Measurements from ENCODE around the gene JMJD6. TPM values are rescaled to one million over a fixed set of nuclear protein-coding genes. Genes with fewer than 3 reads are reported as not detected.

Gene JMJD6
- total and polyA plus RNA-seq, 9 of the 15 experiments (the other 6 are each of a cell fraction or from before 2014, with no cell fraction given), result 2.5 to 52.3 (median 36.3) TPM

DNA sequence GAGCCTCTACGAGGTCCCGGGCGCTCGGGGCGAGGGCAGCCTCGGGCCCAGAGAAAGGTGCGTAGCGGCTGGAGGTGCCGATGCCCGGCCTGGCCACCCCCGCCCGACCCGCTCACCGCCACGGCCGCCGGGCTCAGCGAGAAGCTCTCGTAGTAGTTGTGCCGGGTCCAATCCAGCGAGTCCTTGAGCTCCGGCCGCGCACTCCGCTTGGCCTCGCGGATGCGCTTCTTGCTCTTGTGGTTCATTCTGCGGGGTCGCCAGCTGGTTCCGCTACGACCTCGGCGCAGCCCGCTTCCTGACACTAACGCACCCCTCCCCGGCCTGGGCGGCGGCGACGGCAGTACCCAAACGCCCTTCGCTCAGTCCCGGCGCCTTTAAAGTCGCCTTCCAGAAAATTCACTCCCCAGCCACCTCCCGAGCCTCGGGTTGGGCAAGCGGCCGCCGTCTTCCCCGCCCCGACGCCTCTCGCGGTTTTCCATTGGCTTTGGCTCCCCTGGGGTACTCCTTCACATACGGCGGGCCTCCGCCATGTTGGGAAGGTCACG is at the start of gene JMJD6 (continued):
- TF ChIP-seq, protein P1, sequence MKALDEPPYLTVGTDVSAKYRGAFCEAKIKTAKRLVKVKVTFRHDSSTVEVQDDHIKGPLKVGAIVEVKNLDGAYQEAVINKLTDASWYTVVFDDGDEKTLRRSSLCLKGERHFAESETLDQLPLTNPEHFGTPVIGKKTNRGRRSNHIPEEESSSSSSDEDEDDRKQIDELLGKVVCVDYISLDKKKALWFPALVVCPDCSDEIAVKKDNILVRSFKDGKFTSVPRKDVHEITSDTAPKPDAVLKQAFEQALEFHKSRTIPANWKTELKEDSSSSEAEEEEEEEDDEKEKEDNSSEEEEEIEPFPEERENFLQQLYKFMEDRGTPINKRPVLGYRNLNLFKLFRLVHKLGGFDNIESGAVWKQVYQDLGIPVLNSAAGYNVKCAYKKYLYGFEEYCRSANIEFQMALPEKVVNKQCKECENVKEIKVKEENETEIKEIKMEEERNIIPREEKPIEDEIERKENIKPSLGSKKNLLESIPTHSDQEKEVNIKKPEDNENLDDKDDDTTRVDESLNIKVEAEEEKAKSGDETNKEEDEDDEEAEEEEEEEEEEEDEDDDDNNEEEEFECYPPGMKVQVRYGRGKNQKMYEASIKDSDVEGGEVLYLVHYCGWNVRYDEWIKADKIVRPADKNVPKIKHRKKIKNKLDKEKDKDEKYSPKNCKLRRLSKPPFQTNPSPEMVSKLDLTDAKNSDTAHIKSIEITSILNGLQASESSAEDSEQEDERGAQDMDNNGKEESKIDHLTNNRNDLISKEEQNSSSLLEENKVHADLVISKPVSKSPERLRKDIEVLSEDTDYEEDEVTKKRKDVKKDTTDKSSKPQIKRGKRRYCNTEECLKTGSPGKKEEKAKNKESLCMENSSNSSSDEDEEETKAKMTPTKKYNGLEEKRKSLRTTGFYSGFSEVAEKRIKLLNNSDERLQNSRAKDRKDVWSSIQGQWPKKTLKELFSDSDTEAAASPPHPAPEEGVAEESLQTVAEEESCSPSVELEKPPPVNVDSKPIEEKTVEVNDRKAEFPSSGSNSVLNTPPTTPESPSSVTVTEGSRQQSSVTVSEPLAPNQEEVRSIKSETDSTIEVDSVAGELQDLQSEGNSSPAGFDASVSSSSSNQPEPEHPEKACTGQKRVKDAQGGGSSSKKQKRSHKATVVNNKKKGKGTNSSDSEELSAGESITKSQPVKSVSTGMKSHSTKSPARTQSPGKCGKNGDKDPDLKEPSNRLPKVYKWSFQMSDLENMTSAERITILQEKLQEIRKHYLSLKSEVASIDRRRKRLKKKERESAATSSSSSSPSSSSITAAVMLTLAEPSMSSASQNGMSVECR (CRISPR knock-in tag; IDR thresholded peaks at IDR 0.05), result peak; percentile 87
- TF ChIP-seq MEF2D (tag; conservative IDR thresholded peaks at IDR 0.05; ENCODE audit: low read depth) (no peak), TGIF2 (CRISPR knock-in tag; IDR thresholded peaks at IDR 0.05) (peak; percentile 9; the same call in 1 of the 2 replicates), HCFC1 (IDR thresholded peaks at IDR 0.05; ENCODE audit: low read depth, low read length) (peak; percentile 92), EGR1 (conservative IDR thresholded peaks at IDR 0.05) (peak; percentile 38), YY1 (IDR thresholded peaks at IDR 0.05; ENCODE audit: borderline replicate concordance in 1 of 3, control insufficient read depth in 1 of 3, extremely low read depth in 1 of 3, insufficient read depth in 3 of 3, insufficient read length in 1 of 3, insufficient replicate concordance in 2 of 3, low read depth in 1 of 3, low read length in 2 of 3) (peak; percentile 85 to 98 (median 98)), ATF1 (CRISPR knock-in tag; IDR thresholded peaks at IDR 0.05) (no peak; the same call in 1 of the 2 replicates), ATF1 (tag; IDR thresholded peaks at IDR 0.05) (peak; percentile 94), RBM14 (IDR thresholded peaks at IDR 0.05; ENCODE audit: borderline replicate concordance, insufficient read depth, low read depth, low read length) (0 out of 2 replicates have a peak, but pooled peaks have one; percentile 82), FUS (optimal IDR thresholded peaks at IDR 0.05; ENCODE audit: low read depth, low read length) (peak; percentile 48), POLR3A (IDR thresholded peaks at IDR 0.05; ENCODE audit: borderline replicate concordance, extremely low read depth, insufficient read depth, insufficient read length) (no peak), ASH1L (IDR thresholded peaks at IDR 0.05; ENCODE audit: borderline replicate concordance, low read depth, partially characterized antibody) (peak; percentile 89)
- TF ChIP-seq, protein P2, sequence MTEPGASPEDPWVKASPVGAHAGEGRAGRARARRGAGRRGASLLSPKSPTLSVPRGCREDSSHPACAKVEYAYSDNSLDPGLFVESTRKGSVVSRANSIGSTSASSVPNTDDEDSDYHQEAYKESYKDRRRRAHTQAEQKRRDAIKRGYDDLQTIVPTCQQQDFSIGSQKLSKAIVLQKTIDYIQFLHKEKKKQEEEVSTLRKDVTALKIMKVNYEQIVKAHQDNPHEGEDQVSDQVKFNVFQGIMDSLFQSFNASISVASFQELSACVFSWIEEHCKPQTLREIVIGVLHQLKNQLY (CRISPR knock-in tag; conservative IDR thresholded peaks at IDR 0.05), result no peak
- TF ChIP-seq, protein P3, sequence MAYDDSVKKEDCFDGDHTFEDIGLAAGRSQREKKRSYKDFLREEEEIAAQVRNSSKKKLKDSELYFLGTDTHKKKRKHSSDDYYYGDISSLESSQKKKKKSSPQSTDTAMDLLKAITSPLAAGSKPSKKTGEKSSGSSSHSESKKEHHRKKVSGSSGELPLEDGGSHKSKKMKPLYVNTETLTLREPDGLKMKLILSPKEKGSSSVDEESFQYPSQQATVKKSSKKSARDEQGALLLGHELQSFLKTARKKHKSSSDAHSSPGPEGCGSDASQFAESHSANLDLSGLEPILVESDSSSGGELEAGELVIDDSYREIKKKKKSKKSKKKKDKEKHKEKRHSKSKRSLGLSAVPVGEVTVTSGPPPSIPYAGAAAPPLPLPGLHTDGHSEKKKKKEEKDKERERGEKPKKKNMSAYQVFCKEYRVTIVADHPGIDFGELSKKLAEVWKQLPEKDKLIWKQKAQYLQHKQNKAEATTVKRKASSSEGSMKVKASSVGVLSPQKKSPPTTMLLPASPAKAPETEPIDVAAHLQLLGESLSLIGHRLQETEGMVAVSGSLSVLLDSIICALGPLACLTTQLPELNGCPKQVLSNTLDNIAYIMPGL (CRISPR knock-in tag; IDR thresholded peaks at IDR 0.05), result peak; percentile 32; the same call in 1 of the 2 replicates
- TF ChIP-seq, protein P4, sequence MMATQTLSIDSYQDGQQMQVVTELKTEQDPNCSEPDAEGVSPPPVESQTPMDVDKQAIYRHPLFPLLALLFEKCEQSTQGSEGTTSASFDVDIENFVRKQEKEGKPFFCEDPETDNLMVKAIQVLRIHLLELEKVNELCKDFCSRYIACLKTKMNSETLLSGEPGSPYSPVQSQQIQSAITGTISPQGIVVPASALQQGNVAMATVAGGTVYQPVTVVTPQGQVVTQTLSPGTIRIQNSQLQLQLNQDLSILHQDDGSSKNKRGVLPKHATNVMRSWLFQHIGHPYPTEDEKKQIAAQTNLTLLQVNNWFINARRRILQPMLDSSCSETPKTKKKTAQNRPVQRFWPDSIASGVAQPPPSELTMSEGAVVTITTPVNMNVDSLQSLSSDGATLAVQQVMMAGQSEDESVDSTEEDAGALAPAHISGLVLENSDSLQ (IDR thresholded peaks at IDR 0.05), result peak; percentile 14; the same call in 1 of the 2 replicates
- TF ChIP-seq, protein P5, sequence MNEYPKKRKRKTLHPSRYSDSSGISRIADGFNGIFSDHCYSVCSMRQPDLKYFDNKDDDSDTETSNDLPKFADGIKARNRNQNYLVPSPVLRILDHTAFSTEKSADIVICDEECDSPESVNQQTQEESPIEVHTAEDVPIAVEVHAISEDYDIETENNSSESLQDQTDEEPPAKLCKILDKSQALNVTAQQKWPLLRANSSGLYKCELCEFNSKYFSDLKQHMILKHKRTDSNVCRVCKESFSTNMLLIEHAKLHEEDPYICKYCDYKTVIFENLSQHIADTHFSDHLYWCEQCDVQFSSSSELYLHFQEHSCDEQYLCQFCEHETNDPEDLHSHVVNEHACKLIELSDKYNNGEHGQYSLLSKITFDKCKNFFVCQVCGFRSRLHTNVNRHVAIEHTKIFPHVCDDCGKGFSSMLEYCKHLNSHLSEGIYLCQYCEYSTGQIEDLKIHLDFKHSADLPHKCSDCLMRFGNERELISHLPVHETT (CRISPR knock-in tag; conservative IDR thresholded peaks at IDR 0.05 in 1 of 2, IDR thresholded peaks at IDR 0.05 in 1 of 2), result no peak
